ENCODE results near the gene PUS7L.
"Not testable (repeated sequence)": the region's sequence is repeated elsewhere in the genome, so short reads cannot be mapped to it uniquely, and the experiment has no call there.

The PUS7L gene

GRCh38 chr12:43696154-43696553 lies 62.4 kb downstream of the PUS7L start:
- TF ChIP-seq CTCF (IDR thresholded peaks at IDR 0.05; ENCODE audit: low read depth, low read length, poor library complexity, severe bottlenecking), result no peak
- TF ChIP-seq EZH2phosphoT487 (IDR thresholded peaks at IDR 0.05; ENCODE audit: borderline replicate concordance, low read length), result no peak
- H3F3A ChIP-seq (ENCODE audit: control insufficient read depth, insufficient read depth), result no peaks in the 10 kb centered on the region
- no peaks in the 10 kb centered on the region for H3K27me3 ChIP-seq (ENCODE audit: control insufficient read depth, low read length)
- no peaks in the 10 kb centered on the region for H3K9me2 ChIP-seq (replicated peaks; ENCODE audit: control insufficient read depth, low read length)
- H3K4me1 ChIP-seq (ENCODE audit: control insufficient read depth, low read length), result no peaks in the 10 kb centered on the region
- no peaks in the 10 kb centered on the region for H3K9me3 ChIP-seq (ENCODE audit: control insufficient read depth, insufficient read depth, low read length)
- no peak overlapping the region for H3K4me2 ChIP-seq (ENCODE audit: low read length)
- H3K27ac ChIP-seq (ENCODE audit: low read depth, low read length), result no peak overlapping the region
- H4K20me1 ChIP-seq (ENCODE audit: control insufficient read depth, insufficient read depth, low read depth, low read length), result no peaks in the 10 kb centered on the region
- H3K4me3 ChIP-seq (ENCODE audit: low read length), result no peak overlapping the region
- no peaks in the 10 kb centered on the region for H3K36me3 ChIP-seq (ENCODE audit: control insufficient read depth, low read length)
- no peaks in the 10 kb centered on the region for H3K79me2 ChIP-seq (ENCODE audit: control insufficient read depth, low read length)

- Histone ChIP-seq H3K4me3 (ENCODE audit: low read length) (no peak overlapping the region), H3K27ac (ENCODE audit: low read depth, low read length) (no peak overlapping the region), H3K9me3 (ENCODE audit: control insufficient read depth, insufficient read depth, low read length) (no peaks in the 10 kb centered on the region), H3K27me3 (ENCODE audit: control insufficient read depth, low read length) (no peaks in the 10 kb centered on the region), H3K79me2 (ENCODE audit: control insufficient read depth, low read length) (no peaks in the 10 kb centered on the region), H3F3A (ENCODE audit: control insufficient read depth, insufficient read depth) (no peaks in the 10 kb centered on the region), H4K20me1 (ENCODE audit: control insufficient read depth, insufficient read depth, low read depth, low read length) (no peaks in the 10 kb centered on the region), H3K9me2 (replicated peaks; ENCODE audit: control insufficient read depth, low read length) (no peaks in the 10 kb centered on the region), H3K4me2 (ENCODE audit: low read length) (no peak overlapping the region), H3K36me3 (ENCODE audit: control insufficient read depth, low read length) (no peaks in the 10 kb centered on the region), H3K4me1 (ENCODE audit: control insufficient read depth, low read length) (no peaks in the 10 kb centered on the region)
- TF ChIP-seq CTCF (IDR thresholded peaks at IDR 0.05; ENCODE audit: low read depth, low read length, poor library complexity, severe bottlenecking) (no peak), EZH2phosphoT487 (IDR thresholded peaks at IDR 0.05; ENCODE audit: borderline replicate concordance, low read length) (no peak)
These were observed 63.7 kb downstream of the PUS7L start for GRCh38 chr12:43694879-43695278.

GRCh38 chr12:43692064-43692463 lies 66.5 kb downstream of the PUS7L start:
- Histone ChIP-seq H3F3A (ENCODE audit: control insufficient read depth, insufficient read depth) (no peaks in the 10 kb centered on the region), H3K79me2 (ENCODE audit: control insufficient read depth, low read length) (no peaks in the 10 kb centered on the region), H3K27ac (ENCODE audit: low read depth, low read length) (no peak overlapping the region), H3K9me3 (ENCODE audit: control insufficient read depth, insufficient read depth, low read length) (no peaks in the 10 kb centered on the region), H3K27me3 (ENCODE audit: control insufficient read depth, low read length) (no peaks in the 10 kb centered on the region), H3K36me3 (ENCODE audit: control insufficient read depth, low read length) (no peaks in the 10 kb centered on the region), H3K4me1 (ENCODE audit: control insufficient read depth, low read length) (no peaks in the 10 kb centered on the region), H3K4me3 (ENCODE audit: low read length) (no peak overlapping the region), H4K20me1 (ENCODE audit: control insufficient read depth, insufficient read depth, low read depth, low read length) (no peaks in the 10 kb centered on the region), H3K4me2 (ENCODE audit: low read length) (no peak overlapping the region), H3K9me2 (replicated peaks; ENCODE audit: control insufficient read depth, low read length) (no peaks in the 10 kb centered on the region)
- TF ChIP-seq EZH2phosphoT487 (IDR thresholded peaks at IDR 0.05; ENCODE audit: borderline replicate concordance, low read length), result no peak
- no peak for TF ChIP-seq CTCF (IDR thresholded peaks at IDR 0.05; ENCODE audit: low read depth, low read length, poor library complexity, severe bottlenecking)

- H3K4me1 ChIP-seq (ENCODE audit: control insufficient read depth, low read length); H3K4me2 ChIP-seq (ENCODE audit: low read length); H3K27ac ChIP-seq (ENCODE audit: low read depth, low read length); H3K27me3 ChIP-seq (ENCODE audit: control insufficient read depth, low read length); H3K9me3 ChIP-seq (ENCODE audit: control insufficient read depth, insufficient read depth, low read length); H3K4me3 ChIP-seq (ENCODE audit: low read length); H4K20me1 ChIP-seq (ENCODE audit: control insufficient read depth, insufficient read depth, low read depth, low read length); H3F3A ChIP-seq (ENCODE audit: control insufficient read depth, insufficient read depth); H3K79me2 ChIP-seq (ENCODE audit: control insufficient read depth, low read length); H3K36me3 ChIP-seq (ENCODE audit: control insufficient read depth, low read length); H3K9me2 ChIP-seq (replicated peaks; ENCODE audit: control insufficient read depth, low read length): not testable (repeated sequence)
These were observed 73.1 kb downstream of the PUS7L start for GRCh38 chr12:43685491-43685890.
